NCI-H82 (cell line): Measurements from ENCODE around the gene ERICH2.

Source experiments
- DNase-seq: peaks from one replicate; lab custom pipeline; 2025; lab: John Stamatoyannopoulos, UW

Gene ERICH2

GRCh38 chr2:170842785-170843184 lies 72.6 kb downstream of the ERICH2 start:
- no peak for DNase-seq

- no peak for DNase-seq
Observed at GRCh38 chr2:170843656-170844055, 73.5 kb downstream of the ERICH2 start.

GRCh38 chr2:170845343-170845742 lies 75.2 kb downstream of the ERICH2 start:
- DNase-seq, result peak; percentile 61

- no peak for DNase-seq
Observed at GRCh38 chr2:170846314-170846713, 76.1 kb downstream of the ERICH2 start.

- DNase-seq, result no peak
Observed at GRCh38 chr2:170847716-170848115, 77.5 kb downstream of the ERICH2 start.
